ENCODE measurements around the gene GMEB2. TPM values are rescaled to one million over a fixed set of nuclear protein-coding genes. Genes with fewer than 3 reads are reported as not detected.

Gene GMEB2
- total RNA-seq, 4 donors from 2014 or later = 6.6 to 12.8 (median 9.2) TPM

DNA sequence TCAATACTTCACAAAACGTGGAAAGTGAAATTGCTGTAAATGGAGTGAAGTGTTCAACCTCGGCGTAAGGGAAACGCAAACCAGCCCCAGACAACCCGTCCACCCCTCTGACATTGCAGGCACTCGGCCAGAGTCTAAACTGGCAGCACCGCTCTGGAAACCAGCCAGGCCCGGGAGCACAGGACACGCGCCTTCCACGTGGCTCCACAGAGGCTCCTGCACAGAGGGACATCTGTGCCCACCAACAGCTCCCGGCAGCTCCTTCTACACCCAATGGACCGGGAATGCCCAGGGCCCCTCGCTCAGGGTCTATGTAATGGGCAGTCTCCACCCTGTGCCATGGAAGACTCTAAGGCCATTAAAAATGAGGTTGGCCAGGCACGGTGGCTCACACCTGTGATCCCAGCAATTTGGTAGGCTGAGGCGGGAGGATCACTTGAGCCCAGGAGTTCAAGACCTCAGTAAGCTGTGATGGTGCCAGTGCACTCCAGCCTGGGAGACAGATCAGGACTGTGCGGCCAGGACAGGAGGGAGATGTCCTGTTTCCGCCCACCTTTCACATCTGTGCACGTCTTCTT, 49.5 kb downstream of the GMEB2 start:
- no peak for TF ChIP-seq CTCF (IDR thresholded peaks at IDR 0.05)
- ATAC-seq (ENCODE audit: low FRiP score) (no peak), DNase-seq (ENCODE audit: low spot score) (no peak)

GRCh38 chr20:63576311-63576710, 50.6 kb downstream of the GMEB2 start:
- ATAC-seq (ENCODE audit: low FRiP score) (no peak), DNase-seq (ENCODE audit: low spot score) (no peak)
- no peak for TF ChIP-seq CTCF (IDR thresholded peaks at IDR 0.05)

GRCh38 chr20:63574829-63575743, 51.8 kb downstream of the GMEB2 start:
- no peak for TF ChIP-seq CTCF (IDR thresholded peaks at IDR 0.05)
- ATAC-seq (ENCODE audit: low FRiP score) = no peak

DNA sequence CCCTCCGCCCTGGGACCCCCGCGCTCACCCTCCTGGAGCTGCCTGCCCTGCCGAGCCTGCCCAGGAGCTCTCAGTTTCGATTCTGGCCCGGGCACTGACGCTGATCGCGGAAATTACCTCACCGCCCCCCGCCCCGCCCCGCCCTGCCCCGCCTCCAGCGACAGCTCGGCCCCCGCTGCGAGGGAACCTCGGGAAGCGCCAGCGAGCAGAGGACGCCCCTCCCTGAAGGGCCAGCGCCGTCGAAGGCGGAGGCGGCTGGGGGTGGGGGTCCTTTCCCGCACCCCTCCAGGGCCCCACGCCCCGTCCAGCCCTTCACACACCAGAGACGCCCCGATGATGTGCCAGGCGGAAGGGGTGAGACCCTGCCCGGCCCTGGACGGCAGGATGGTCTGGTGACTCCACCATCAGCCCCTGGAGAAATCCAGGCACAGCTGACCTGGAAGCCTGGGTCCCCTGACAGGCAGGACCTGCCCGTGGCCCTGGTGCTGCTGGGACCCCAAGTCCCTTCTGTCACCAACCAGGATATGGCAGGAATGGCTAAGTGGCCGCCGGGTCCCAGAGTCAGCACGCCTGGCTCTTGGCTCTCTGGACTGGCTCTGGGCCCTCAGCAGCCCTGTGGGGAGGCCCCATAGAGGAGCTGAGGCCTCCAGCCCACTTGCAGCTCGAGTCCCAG, 52.6 kb downstream of the GMEB2 start, which contains the start of gene HELZ2:
HELZ2 (minus strand) TSS at position 84 of the 673 bp plus-strand sequence. CDS start 1,854 bp downstream, outside the sequence.
- TF ChIP-seq CTCF (IDR thresholded peaks at IDR 0.05) = no peak
- DNase-seq (ENCODE audit: low spot score) (no peak), ATAC-seq (ENCODE audit: low FRiP score) (peak; percentile 77)

More at GRCh38 chr20:63574829-63575743, 51.8 kb downstream of the GMEB2 start:
- DNase-seq (ENCODE audit: low spot score) = no peak

DNA sequence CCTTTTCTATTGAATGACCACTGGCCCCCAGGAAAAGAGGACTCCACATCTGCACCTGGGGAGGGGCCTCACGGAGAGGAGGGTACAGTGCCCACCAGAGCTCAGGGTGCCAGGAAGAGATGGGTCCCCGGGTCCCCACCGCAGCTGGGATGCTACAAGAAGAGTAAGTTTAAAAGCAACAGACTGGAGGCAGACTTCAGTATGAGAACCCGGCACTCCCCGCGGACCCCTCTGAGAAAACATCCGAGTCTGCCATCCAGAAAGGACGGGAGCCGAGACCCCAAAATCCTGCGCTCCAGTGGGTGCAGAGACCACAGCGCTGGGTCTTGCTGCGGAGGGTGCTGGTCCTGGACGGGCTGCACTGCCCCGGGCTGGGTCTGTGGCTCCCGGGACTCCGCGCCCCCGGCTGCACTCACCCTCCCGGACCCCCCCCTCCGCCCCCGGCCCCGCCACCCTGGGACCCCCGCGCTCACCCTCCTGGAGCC, 53.2 kb downstream of the GMEB2 start:
- TF ChIP-seq CTCF (IDR thresholded peaks at IDR 0.05) = no peak
- no peak for DNase-seq (ENCODE audit: low spot score)
- ATAC-seq (ENCODE audit: low FRiP score) = peak; percentile 30

GRCh38 chr20:63572788-63573646, 53.9 kb downstream of the GMEB2 start:
- no peak for DNase-seq (ENCODE audit: low spot score)
- no peak for TF ChIP-seq CTCF (IDR thresholded peaks at IDR 0.05)
- no peak for ATAC-seq (ENCODE audit: low FRiP score)
